ENCODE data around the gene ABCA2.
A peak's percentile ranks its signal among the peaks of the same experiment; 100 is the strongest.
"Not testable (repeated sequence)": the region's sequence is repeated elsewhere in the genome, so short reads cannot be mapped to it uniquely, and the experiment has no call there.

The ABCA2 gene

DNA sequence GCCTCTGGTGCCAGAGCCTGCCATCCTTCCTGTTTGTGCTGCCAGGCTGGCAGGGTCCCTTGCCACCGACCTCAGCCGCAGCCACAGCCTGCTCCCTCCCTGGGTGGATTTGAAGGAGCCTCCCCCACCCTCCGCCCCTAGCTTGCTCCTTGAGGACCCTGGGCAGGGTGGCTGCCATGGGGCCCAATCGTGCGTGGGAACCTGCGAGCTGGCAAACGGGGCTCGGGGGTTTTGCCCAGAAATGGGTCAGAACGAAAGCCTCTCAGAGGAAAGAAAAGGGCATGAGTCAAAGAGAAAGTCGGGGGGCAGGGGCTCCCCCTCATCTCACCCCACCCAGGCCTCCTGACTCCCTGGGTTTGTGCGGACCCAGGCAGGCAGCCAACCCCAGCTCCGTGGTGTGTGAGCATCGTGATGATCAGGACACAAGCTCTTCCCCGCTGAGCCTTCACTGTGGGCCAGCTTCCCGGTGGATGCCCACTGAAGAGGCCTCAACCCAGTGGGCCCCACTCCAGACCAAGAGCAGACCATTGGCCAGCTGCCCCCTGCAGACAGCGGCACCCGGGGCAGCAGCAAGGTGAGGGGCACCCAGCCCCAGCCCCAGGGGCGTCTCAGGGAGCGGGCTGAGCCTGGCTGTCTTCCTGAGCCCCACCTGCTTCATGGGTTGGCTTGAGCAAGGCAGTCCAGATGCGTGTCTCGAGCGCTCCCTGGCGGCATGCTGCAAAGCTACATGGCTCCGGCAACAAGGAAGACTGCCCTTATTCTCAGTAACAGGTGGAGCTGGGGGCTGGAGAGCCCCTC is 6.9 kb upstream of the ABCA2 start:
- peak; percentile 54 for DNase-seq (ENCODE audit: extremely low read depth, low read depth)
- TF ChIP-seq, protein P1, sequence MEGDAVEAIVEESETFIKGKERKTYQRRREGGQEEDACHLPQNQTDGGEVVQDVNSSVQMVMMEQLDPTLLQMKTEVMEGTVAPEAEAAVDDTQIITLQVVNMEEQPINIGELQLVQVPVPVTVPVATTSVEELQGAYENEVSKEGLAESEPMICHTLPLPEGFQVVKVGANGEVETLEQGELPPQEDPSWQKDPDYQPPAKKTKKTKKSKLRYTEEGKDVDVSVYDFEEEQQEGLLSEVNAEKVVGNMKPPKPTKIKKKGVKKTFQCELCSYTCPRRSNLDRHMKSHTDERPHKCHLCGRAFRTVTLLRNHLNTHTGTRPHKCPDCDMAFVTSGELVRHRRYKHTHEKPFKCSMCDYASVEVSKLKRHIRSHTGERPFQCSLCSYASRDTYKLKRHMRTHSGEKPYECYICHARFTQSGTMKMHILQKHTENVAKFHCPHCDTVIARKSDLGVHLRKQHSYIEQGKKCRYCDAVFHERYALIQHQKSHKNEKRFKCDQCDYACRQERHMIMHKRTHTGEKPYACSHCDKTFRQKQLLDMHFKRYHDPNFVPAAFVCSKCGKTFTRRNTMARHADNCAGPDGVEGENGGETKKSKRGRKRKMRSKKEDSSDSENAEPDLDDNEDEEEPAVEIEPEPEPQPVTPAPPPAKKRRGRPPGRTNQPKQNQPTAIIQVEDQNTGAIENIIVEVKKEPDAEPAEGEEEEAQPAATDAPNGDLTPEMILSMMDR (IDR thresholded peaks at IDR 0.05; ENCODE audit: low read depth, low read length), result peak; percentile 91

DNA sequence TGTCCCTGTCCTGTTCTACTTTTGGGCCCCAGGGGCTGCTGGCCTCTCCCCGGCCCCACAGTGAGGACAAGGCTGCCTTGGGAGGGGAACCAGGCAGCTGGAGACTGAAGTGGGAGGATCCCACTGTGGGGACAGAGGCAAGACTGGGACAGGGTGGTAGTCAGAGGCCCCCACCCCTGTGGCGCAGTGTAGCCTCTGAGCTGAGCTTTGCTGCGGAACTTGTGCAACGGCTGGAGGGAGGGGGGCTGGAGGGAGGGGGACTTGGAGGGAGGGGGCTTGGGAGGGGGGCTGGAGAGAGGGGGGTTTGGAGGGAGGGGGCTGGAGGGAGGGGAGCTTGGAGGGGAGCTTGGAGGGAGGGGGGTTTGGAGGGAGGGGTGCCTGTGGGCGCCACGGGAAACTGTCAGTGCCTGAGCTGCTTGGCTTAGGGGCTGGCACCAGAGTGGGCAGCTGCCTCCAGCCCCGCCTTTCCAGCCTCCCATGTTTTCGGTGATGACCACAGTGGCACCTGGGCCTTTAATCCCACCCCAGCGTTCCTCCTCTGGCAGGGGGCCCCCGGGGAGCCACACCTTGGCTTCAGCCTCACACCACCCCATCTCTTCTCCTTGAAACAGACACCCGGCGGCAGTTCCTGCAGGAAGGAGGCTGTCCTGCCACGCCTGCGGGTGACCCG is 6.1 kb upstream of the ABCA2 start:
- DNase-seq (ENCODE audit: extremely low read depth, low read depth), result no peak
- TF ChIP-seq, protein P1 (IDR thresholded peaks at IDR 0.05; ENCODE audit: low read depth, low read length), result no peak

DNA sequence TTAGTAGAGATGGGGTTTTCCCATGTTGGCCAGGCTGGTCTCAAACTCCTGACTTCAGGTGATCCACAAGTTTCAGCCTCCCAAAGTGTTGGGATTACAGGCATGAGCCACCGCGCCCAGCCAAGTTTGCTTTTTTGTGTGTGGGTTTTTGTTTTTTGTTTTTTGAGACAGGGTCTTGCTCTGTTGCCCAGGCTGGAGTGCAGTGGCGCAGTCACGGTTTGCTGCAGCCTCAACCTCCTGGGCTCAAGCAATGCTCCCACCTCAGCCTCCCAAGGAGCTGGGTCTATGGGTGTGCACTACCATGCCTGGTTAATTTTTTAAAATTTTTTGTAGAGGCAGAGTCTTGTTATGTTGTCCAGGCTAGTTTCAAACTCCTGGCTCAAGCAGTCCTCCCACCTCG is 5.4 kb upstream of the ABCA2 start:
- DNase-seq (ENCODE audit: extremely low read depth, low read depth), result not testable (repeated sequence)

DNA sequence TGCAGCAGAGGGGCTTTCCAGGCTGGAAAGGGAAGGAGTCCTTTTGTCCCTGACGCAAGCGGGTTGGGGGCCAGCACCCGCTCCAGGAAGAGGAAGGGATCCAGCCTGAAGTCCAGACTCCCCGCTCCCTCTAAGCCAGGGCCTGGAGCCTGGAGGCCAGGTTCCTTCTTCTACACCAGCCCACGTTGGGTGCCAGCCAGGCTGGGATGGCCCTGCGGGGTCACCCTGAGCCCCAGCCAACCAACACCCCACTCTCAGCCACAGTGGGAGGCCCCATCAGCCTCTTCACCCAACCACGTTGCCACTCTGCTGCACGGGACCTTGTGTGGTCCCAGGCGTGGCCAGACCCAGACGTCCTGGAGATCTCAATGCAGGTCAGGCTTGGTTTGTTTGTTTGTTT is 4.8 kb upstream of the ABCA2 start:
- TF ChIP-seq, protein P1 (IDR thresholded peaks at IDR 0.05; ENCODE audit: low read depth, low read length), result no peak
- DNase-seq (ENCODE audit: extremely low read depth, low read depth), result no peak

DNA sequence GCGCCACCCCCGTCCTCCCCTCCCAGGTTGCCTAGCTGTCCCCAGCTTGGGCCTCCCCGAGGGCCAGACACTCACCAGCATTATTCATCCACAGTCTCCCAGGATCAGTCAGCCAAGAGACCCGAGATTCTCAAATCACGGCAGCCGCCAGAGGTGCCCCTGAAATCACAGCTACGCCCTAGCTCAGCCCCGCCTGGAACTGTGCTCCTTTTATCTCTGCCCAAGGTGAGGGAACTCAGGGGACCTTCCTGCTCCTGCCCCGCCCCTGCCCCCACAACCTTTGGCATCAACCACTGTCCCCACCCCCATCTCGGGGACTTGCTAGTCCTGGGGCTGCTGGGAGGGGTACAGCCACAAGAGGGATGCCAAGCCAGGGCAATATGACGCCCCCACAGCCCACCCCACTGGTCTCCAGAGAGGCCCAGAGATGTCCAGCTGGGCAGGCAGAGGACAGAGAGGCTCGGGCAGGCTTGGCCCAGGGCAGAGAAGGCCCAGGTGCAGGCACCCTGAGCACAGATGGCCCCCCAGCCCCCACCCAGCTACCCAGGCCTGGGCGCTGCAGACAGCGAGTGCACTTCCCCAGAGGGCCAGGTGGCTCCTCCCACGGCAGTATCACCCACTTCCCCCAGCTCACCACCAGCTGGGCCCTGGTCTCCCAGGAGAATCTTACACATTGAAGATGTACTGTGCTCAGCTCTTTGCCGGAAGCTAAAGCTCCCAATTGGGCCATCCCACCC is 4.0 kb upstream of the ABCA2 start, which contains the start of gene FUT7:
TSS of gene FUT7 (minus strand) at position 185 of the 737 bp plus-strand sequence. CDS start at position 88, 97 bp downstream.
- no peak for DNase-seq (ENCODE audit: extremely low read depth, low read depth)
- TF ChIP-seq, protein P1 (IDR thresholded peaks at IDR 0.05; ENCODE audit: low read depth, low read length), result no peak

DNA sequence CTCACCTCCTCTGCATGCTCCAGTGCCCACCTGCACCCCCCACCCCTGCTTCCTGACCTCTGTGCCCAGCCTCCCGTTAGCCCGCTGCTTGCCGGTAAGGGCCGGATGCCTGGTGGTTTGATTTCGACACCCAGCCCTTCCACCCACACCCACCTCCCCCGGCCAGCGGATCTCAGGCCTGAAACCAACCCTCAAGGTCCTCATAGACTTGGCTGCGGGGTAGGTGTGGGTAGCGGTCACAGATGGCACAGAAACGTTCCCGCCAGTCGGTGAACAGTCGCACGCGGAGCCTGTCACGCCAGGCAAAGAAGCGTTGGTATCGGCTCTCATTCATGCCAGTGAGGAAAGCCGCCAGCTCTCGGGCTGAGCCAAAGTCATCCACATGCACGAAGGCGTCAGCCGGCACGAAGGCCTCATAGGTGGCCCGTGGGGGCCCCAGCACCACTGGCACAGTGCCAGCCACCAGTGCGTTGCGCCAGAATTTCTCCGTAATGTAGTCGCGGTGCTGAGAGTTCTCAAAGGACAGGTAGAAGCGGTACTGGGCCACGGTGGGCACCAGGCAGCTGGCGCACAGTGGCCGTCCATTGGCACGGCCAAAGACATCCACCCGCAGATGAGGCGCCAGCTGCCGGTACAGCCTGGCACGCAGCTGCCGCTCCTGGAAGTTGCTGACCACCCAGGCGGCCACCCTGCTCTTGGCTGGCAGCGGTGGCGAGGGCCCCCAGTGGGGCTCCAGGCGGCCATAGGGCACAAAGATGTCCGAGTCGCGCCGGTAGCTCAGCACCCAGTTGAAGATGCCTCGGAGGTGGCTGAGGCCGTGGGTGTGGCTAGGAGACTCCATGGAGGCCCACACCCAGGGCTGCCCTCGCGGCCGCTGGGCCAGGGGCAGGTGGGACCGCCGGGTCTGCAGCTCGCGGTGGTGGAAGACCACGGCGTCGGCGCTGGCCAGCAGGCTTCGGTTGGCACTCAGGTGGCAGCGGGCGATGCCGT is 2.8 kb upstream of the ABCA2 start:
- TF ChIP-seq, protein P1 (IDR thresholded peaks at IDR 0.05; ENCODE audit: low read depth, low read length), result no peak
- no peak for DNase-seq (ENCODE audit: extremely low read depth, low read depth)

DNA sequence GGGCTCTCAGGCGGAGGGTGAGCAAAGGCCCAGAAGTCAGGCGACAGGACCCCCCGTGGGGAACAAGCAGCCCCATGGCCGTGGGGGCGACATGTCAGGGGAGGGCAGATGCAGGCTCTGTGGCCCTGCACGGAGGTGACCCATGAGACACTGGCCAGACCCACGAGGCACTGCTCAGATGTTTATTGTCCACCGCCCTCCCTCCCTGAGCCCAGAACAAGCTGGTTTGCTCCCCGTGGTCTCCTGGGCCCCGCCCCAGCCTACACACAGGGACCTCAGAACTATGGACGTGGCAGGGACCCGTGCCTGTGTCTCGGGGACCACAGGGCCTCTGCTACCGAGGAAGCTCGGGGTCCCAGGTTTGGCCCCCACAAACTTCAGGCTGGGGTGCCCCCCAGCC is 2.0 kb upstream of the ABCA2 start:
- TF ChIP-seq, protein P1 (IDR thresholded peaks at IDR 0.05; ENCODE audit: low read depth, low read length), result no peak
- DNase-seq (ENCODE audit: extremely low read depth, low read depth), result no peak
